ENCODE measurements around the gene TFF1.

TFF1 gene

DNA sequence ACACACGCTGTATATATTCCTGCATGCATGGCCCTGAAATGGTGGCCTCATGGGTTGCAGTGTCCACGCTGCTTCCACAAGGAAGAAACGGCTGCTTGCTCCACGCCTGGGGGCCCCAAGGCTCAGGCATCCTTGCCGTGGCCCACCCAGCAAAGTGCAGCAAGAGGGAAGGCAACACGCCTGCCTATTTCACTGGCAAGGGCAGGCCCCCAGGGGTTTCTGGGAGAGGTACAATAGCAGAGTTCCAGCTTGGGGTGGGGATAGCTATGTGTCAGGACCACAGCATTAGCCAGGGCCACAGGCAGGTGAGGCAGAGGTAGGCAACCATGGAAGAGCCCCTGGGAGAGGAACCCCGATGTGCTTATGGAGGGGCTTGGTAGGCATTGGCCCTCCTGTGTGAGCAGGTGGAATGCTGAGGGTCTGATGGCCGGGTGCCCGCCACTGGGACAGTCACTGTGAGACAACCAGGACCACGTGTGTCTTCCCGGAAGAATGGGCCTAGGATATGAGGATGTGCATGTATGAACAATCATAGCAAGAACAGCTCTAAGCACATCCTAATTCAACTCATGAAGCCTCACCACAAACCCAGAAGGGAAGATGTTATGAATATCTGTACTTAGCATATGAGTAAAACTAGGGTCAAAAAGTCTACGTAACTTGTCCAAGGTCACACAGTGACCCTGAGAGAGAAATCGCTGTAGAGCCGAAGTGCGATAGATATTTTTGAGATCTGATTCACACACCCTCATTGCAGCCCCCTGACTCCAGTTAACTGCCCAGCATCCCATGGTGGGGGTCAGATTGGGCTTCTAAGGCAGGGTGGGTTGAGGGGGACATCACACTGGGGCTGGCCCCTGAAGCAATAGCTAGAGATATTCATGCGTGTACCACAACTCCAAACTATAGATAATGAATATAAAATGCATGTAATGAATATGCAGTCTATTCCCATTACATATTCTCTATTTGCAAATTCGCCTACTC is 27.3 kb downstream of the TFF1 start:
- no peak for DNase-seq (ENCODE audit: extremely low read depth, insufficient read length)
- Histone ChIP-seq H3K36me3 (ENCODE audit: control insufficient read depth, insufficient read depth, low read length) (no peaks in the 10 kb centered on the region), H3K27me3 (replicated peaks; ENCODE audit: control insufficient read depth, insufficient read depth, low read length) (no peaks in the 10 kb centered on the region), H3K4me3 (replicated peaks; ENCODE audit: low read depth, low read length) (no peak overlapping the region)
- TF ChIP-seq, protein P1, sequence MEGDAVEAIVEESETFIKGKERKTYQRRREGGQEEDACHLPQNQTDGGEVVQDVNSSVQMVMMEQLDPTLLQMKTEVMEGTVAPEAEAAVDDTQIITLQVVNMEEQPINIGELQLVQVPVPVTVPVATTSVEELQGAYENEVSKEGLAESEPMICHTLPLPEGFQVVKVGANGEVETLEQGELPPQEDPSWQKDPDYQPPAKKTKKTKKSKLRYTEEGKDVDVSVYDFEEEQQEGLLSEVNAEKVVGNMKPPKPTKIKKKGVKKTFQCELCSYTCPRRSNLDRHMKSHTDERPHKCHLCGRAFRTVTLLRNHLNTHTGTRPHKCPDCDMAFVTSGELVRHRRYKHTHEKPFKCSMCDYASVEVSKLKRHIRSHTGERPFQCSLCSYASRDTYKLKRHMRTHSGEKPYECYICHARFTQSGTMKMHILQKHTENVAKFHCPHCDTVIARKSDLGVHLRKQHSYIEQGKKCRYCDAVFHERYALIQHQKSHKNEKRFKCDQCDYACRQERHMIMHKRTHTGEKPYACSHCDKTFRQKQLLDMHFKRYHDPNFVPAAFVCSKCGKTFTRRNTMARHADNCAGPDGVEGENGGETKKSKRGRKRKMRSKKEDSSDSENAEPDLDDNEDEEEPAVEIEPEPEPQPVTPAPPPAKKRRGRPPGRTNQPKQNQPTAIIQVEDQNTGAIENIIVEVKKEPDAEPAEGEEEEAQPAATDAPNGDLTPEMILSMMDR (IDR thresholded peaks at IDR 0.05; ENCODE audit: insufficient read depth, low read length, poor library complexity, severe bottlenecking): no peak

DNA sequence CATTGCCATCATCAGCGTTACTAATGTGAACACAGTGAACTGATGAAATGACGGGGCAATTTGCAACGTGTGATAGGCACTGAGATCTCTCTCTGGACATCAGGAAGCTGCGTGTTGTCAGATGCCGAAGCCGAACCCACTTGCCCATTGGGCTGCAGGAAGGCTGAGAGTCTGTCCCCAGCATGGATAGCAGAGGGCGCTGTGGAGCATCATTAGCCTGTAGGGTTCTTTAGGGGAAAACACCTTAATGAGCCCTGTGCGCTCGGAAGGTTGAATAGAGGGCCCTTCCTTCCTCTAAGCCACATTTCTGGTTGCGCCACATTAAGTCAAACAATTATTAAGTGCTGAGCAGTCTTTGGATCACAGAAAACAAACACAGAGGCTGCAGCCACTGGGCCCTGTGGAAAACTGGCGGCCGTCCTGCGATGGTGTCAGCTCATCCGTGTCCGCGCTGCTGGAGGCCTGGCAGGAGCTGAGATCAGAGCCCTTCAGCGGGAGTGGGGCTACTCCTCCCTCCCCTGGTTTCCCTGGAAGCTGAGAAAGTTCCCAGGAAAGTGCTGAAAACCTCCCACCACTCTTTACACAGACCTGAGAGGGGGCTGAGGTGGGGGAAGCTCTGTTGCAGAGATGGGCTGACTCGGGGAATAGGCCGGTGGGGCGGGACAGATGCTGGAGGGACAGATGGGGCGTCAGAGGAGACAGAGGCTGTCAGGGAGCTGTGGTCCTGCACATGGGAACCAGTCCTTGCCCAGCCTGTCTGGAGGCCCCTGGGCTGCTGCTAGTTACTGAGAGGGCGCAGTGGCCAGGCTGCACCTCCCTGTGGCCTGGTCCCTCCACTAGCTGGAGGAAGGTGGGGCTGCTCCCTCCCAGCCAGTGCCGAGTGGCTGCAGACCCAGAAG is 28.3 kb downstream of the TFF1 start:
- H3K4me3 ChIP-seq (replicated peaks; ENCODE audit: low read depth, low read length): no peak overlapping the region
- no peak for DNase-seq (ENCODE audit: extremely low read depth, insufficient read length)
- TF ChIP-seq, protein P1 (IDR thresholded peaks at IDR 0.05; ENCODE audit: insufficient read depth, low read length, poor library complexity, severe bottlenecking): peak; percentile 60
- no peaks in the 10 kb centered on the region for H3K27me3 ChIP-seq (replicated peaks; ENCODE audit: control insufficient read depth, insufficient read depth, low read length)
- H3K36me3 ChIP-seq (ENCODE audit: control insufficient read depth, insufficient read depth, low read length): no peaks in the 10 kb centered on the region

DNA sequence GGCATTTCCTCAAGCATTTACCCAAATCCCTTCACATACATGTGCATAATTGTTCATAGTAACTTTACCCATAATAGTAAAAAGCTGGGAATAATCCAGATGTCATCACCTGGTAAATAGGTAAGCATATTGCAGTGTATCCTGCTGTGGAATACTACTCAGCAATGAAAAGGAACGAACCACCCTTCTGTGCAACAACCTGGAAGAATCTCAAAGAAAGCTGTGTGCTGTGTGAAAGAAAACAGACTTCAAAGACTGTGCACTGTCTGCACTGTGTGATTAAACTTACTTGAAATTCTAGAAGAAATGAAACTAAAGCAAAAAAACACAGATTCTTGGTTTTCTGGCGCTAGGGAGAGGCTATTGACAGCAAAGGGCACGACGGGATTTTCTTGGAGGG is 29.1 kb downstream of the TFF1 start:
- H3K4me3 ChIP-seq (replicated peaks; ENCODE audit: low read depth, low read length): no peak overlapping the region
- no peaks in the 10 kb centered on the region; the same call in 1 of the 2 replicates for H3K27me3 ChIP-seq (replicated peaks; ENCODE audit: control insufficient read depth, insufficient read depth, low read length)
- H3K36me3 ChIP-seq (ENCODE audit: control insufficient read depth, insufficient read depth, low read length): no peaks in the 10 kb centered on the region
- DNase-seq (ENCODE audit: extremely low read depth, insufficient read length): no peak
- TF ChIP-seq, protein P1 (IDR thresholded peaks at IDR 0.05; ENCODE audit: insufficient read depth, low read length, poor library complexity, severe bottlenecking): no peak

DNA sequence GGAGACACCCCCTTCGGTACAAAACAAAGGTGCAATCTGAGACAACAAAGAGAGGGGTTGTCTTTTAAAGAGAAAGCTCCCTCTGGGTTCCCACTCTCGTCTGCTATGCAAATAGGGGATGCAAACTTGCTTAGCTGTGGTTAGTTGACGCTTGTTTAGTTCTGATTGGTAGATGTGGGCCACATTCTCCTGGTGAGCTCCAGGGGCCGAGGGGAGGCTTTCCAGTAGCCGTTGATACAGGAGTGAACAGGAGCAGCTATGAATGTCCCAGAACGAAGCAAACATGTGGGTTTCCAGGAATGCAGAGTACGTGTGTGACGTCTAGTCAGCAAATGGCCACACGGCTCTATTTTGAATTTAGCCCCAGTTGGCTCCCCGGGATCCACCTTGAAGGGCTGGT is 30.3 kb downstream of the TFF1 start:
- Histone ChIP-seq H3K36me3 (ENCODE audit: control insufficient read depth, insufficient read depth, low read length) (no peaks in the 10 kb centered on the region), H3K4me3 (replicated peaks; ENCODE audit: low read depth, low read length) (no peak overlapping the region), H3K27me3 (replicated peaks; ENCODE audit: control insufficient read depth, insufficient read depth, low read length) (no peaks in the 10 kb centered on the region; the same call in 1 of the 2 replicates)
- DNase-seq (ENCODE audit: extremely low read depth, insufficient read length): no peak
- TF ChIP-seq, protein P1 (IDR thresholded peaks at IDR 0.05; ENCODE audit: insufficient read depth, low read length, poor library complexity, severe bottlenecking): no peak

GRCh38 chr21:42332557-42333317 is 33.6 kb downstream of the TFF1 start:
- Histone ChIP-seq H3K27me3 (replicated peaks; ENCODE audit: control insufficient read depth, insufficient read depth, low read length) (no peaks in the 10 kb centered on the region; the same call in 1 of the 2 replicates), H3K36me3 (ENCODE audit: control insufficient read depth, insufficient read depth, low read length) (no peaks in the 10 kb centered on the region), H3K4me3 (replicated peaks; ENCODE audit: low read depth, low read length) (no peak overlapping the region)
- TF ChIP-seq, protein P1 (IDR thresholded peaks at IDR 0.05; ENCODE audit: insufficient read depth, low read length, poor library complexity, severe bottlenecking): no peak
- no peak for DNase-seq (ENCODE audit: extremely low read depth, insufficient read length)

All from GM06990 (cell line).